ENCODE results near the gene RTP3.

The RTP3 gene

GRCh38 chr3:46549408-46549904 is 51.7 kb downstream of the RTP3 start:
- no peak for DNase-seq

GRCh38 chr3:46549989-46550388 is 52.2 kb downstream of the RTP3 start:
- DNase-seq: no peak
